ENCODE results near the gene ZBTB7C. TPM values are rescaled to one million over a fixed set of nuclear protein-coding genes. Genes with fewer than 3 reads are reported as not detected.

The ZBTB7C gene
- total and polyA plus RNA-seq, 2 of the 4 experiments (the other 2 are of a cell fraction) = not detected

DNA sequence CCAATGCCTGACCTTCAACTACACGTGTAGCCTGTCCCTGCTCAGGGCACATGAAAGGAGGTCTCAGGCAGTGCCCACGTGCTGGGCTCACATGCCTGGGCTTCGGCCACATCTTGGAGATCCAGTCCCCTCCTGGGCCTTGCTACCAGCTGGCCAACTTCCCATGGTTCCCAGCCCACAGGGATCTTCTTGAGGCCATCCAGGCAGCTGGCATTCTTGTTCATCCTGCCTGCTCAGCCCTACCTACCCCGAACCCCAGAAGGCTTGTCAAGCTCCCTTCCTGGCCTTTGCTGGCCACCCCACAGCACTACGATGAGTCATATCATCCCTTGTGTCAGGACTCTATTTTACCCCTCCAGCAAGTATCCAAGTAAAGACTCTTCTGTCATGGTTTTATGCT, 97.1 kb downstream of the ZBTB7C start:
- no peak overlapping the region for H2AK5ac ChIP-seq (ENCODE audit: low read depth, low read length)
- no peak for ATAC-seq (ENCODE audit: low read depth)
- H3K4me2 ChIP-seq (ENCODE audit: low read depth, low read length) = no peak overlapping the region
- H4K91ac ChIP-seq (ENCODE audit: insufficient read depth, low read depth, low read length) = no peak overlapping the region
- H2BK15ac ChIP-seq (ENCODE audit: low read depth, low read length) = no peak overlapping the region
- no peaks in the 10 kb centered on the region for H3K36me3 ChIP-seq (ENCODE audit: control insufficient read depth, insufficient read depth, low read length)
- no peak overlapping the region for H3K27ac ChIP-seq (ENCODE audit: insufficient read depth, low read length)
- no peak for TF ChIP-seq MXI1 (IDR thresholded peaks at IDR 0.05; ENCODE audit: borderline replicate concordance, low read depth, low read length)
- no peak for TF ChIP-seq SMC3 (IDR thresholded peaks at IDR 0.05; ENCODE audit: low read depth, low read length)
- no peaks in the 10 kb centered on the region for H4K20me1 ChIP-seq (ENCODE audit: insufficient read depth, low read length)
- H2BK5ac ChIP-seq (ENCODE audit: low read depth, low read length, poor library complexity, severe bottlenecking) = no peak overlapping the region
- DNase-seq = no peak
- H3K18ac ChIP-seq (ENCODE audit: low read depth, low read length) = no peak overlapping the region
- dilution Hi-C loops (cut with HindIII; ENCODE audit: low sequenced_read_pairs, unreplicated experiment) = no loop called here
- intact Hi-C loops (cut with micrococcal nuclease) = no loop called here
- no peak overlapping the region for H2BK120ac ChIP-seq (ENCODE audit: low read depth, low read length)
- H2BK20ac ChIP-seq (ENCODE audit: low read depth, low read length) = no peak overlapping the region
- no peak overlapping the region for H3K14ac ChIP-seq (replicated peaks; ENCODE audit: low read depth, low read length)
- no peak overlapping the region for H4K8ac ChIP-seq (ENCODE audit: low read depth in 2 of 2, low read length in 2 of 2)
- no peaks in the 10 kb centered on the region for H3K79me1 ChIP-seq (ENCODE audit: low read depth in 1 of 2, low read length in 2 of 2)
- H3K9ac ChIP-seq (ENCODE audit: low read depth, low read length) = no peak overlapping the region
- no peaks in the 10 kb centered on the region for H3K9me1 ChIP-seq (ENCODE audit: insufficient read depth, low read length)
- no peak overlapping the region for H4K5ac ChIP-seq (ENCODE audit: low read depth, low read length)
- H3K4me3 ChIP-seq (ENCODE audit: insufficient read depth, low read depth, low read length) = no peak overlapping the region
- H3K56ac ChIP-seq (ENCODE audit: extremely low read depth, insufficient read depth, low read length) = no peak overlapping the region
- in situ Hi-C loops (cut with MboI; ENCODE audit: low sequenced_read_pairs) = no loop called here
- H2AFZ ChIP-seq (replicated peaks; ENCODE audit: low read length, poor library complexity) = no peak overlapping the region
- 50% methylated on average over 4 of the region's 5 CpGs; no CpG with 5 or more reads in 1 of the 2 experiments for whole genome bisulfite sequencing, 2 experiments (ENCODE audit: extremely low coverage in 2 of 2, insufficient read length in 1 of 2)
- H3K4me1 ChIP-seq (ENCODE audit: control insufficient read depth, insufficient read depth, low read length) = no peaks in the 10 kb centered on the region
- H3K4ac ChIP-seq (ENCODE audit: low read depth, low read length) = no peak overlapping the region
- ChIA-PET POLR2A (ENCODE audit: unreplicated experiment) (no interaction called here), CTCF (no interaction called here)
- H3K9me3 ChIP-seq (ENCODE audit: control insufficient read depth, insufficient read depth, low read length) = no peaks in the 10 kb centered on the region
- no peak overlapping the region for H2AK9ac ChIP-seq (replicated peaks; ENCODE audit: low read depth, low read length, poor library complexity)
- peaks cover 14% of the 10 kb centered on the region for H3K27me3 ChIP-seq (ENCODE audit: control insufficient read depth, insufficient read depth, low read length)
- BruUV-seq (replicated peaks) = no TSS peak
- H3K23ac ChIP-seq (ENCODE audit: low read depth, low read length) = no peak overlapping the region
